22Rv1 (cell line): ENCODE data around the gene SKIC2.

Source experiments
- CTCF ChIP-seq: fragments of 450-650 bp; IDR thresholded peaks from 2 replicates; pipeline ENCODE4 v1.5.1; 2017; ENCODE audit warnings: mild to moderate bottlenecking
- ZFX ChIP-seq: fragments of 450-650 bp; IDR thresholded peaks from 2 replicates; pipeline ENCODE4 v1.6.1; 2017; ENCODE audit warnings: antibody characterized with exemption, borderline replicate concordance

- TF ChIP-seq CTCF (no peak), ZFX (no peak)
These were observed 8.3 kb downstream of the SKIC2 start for GRCh38 chr6:31966997-31967925.
